RWPE2 (cell line): ENCODE results near the gene NUBPL.

Source experiments
- ATAC-seq: fragments of 200-7000 bp; cut with Tn5 transposase; 3 replicates; pipeline ENCODE4 v1.9.1; 2021; ENCODE audit warnings: low read depth
- DNase-seq: peaks from one replicate; pipeline ENCODE4 v3.0.0-alpha.2; 2020; ENCODE audit warnings: low spot score
- H3K27ac ChIP-seq: fragments of 450-650 bp; 2 replicates; pipeline ENCODE4 v1.5.1; 2017; ENCODE audit warnings: mild to moderate bottlenecking; ENCODE audit not compliant: poor library complexity, severe bottlenecking
- H3K27me3 ChIP-seq: fragments of 250-450 bp; sonication (Bioruptor Pico); 2 replicates; pipeline ENCODE4 v1.5.1; 2021; ENCODE audit warnings: mild to moderate bottlenecking, moderate library complexity; ENCODE audit not compliant: insufficient read depth, poor library complexity, severe bottlenecking
- H3K36me3 ChIP-seq: fragments of 250-450 bp; sonication (Bioruptor Pico); 2 replicates; pipeline ENCODE4 v1.5.1; 2020; ENCODE audit warnings: low read depth, mild to moderate bottlenecking, moderate library complexity
- H3K4me1 ChIP-seq: fragments of 250-450 bp; sonication (Bioruptor Pico); 2 replicates; pipeline ENCODE4 v1.5.1; 2021; ENCODE audit warnings: mild to moderate bottlenecking, moderate library complexity; ENCODE audit not compliant: insufficient read depth, poor library complexity, severe bottlenecking
- H3K4me3 ChIP-seq: fragments of 250-450 bp; sonication (Bioruptor Pico); 2 replicates; pipeline ENCODE4 v1.5.1; 2021; ENCODE audit warnings: mild to moderate bottlenecking, moderate library complexity; ENCODE audit not compliant: severe bottlenecking
- H3K9me3 ChIP-seq: fragments of 250-450 bp; sonication (Bioruptor Pico); 2 replicates; pipeline ENCODE4 v1.5.1; 2021; ENCODE audit warnings: mild to moderate bottlenecking, moderate library complexity; ENCODE audit not compliant: severe bottlenecking
- CTCF ChIP-seq: fragments of 450-650 bp; IDR thresholded peaks from one replicate; pipeline ENCODE4 v1.5.1; 2017; ENCODE audit warnings: mild to moderate bottlenecking, moderate library complexity; ENCODE audit not compliant: poor library complexity, severe bottlenecking

The NUBPL gene

GRCh38 chr14:31825459-31825858 lies 264.3 kb downstream of the NUBPL start:
- DNase-seq, result no peak
- Histone ChIP-seq H3K27me3 (no peaks in the 10 kb centered on the region), H3K36me3 (peaks cover 6% of the 10 kb centered on the region; the same call in 1 of the 2 replicates), H3K9me3 (no peaks in the 10 kb centered on the region), H3K4me1 (peaks cover 6% of the 10 kb centered on the region), H3K27ac (no peak overlapping the region), H3K4me3 (no peak overlapping the region)
- no peak for TF ChIP-seq CTCF
- no peak for ATAC-seq

- Histone ChIP-seq H3K9me3 (no peaks in the 10 kb centered on the region), H3K36me3 (peaks cover 6% of the 10 kb centered on the region; the same call in 1 of the 2 replicates), H3K4me3 (no peak overlapping the region), H3K27me3 (no peaks in the 10 kb centered on the region), H3K4me1 (peaks cover 6% of the 10 kb centered on the region), H3K27ac (no peak overlapping the region)
- no peak for ATAC-seq
- TF ChIP-seq CTCF, result no peak
- DNase-seq, result no peak
Observed at GRCh38 chr14:31827325-31827724, 266.1 kb downstream of the NUBPL start.

GRCh38 chr14:31828946-31829868 lies 268.0 kb downstream of the NUBPL start:
- peaks cover 6% of the 10 kb centered on the region for H3K4me1 ChIP-seq
- no peak overlapping the region for H3K4me3 ChIP-seq
- no peaks in the 10 kb centered on the region for H3K27me3 ChIP-seq
- no peak overlapping the region for H3K27ac ChIP-seq
- H3K36me3 ChIP-seq, result peaks cover 6% of the 10 kb centered on the region; the same call in 1 of the 2 replicates
- DNase-seq, result no peak
- no peak for TF ChIP-seq CTCF
- no peaks in the 10 kb centered on the region for H3K9me3 ChIP-seq
- peak; percentile 67; the same call in 2 of the 3 replicates for ATAC-seq

GRCh38 chr14:31834616-31835015 lies 273.4 kb downstream of the NUBPL start:
- no peak overlapping the region for H3K4me3 ChIP-seq
- no peak overlapping the region for H3K27ac ChIP-seq
- ATAC-seq, result peak; percentile 40; the same call in 2 of the 3 replicates
- TF ChIP-seq CTCF, result no peak
- no peaks in the 10 kb centered on the region for H3K27me3 ChIP-seq
- no peak for DNase-seq
- peaks cover 6% of the 10 kb centered on the region for H3K4me1 ChIP-seq
- H3K9me3 ChIP-seq, result no peaks in the 10 kb centered on the region
- no peaks in the 10 kb centered on the region for H3K36me3 ChIP-seq

- ATAC-seq, result peak; percentile 36; the same call in 1 of the 3 replicates
- Histone ChIP-seq H3K4me1 (peaks cover 4% of the 10 kb centered on the region), H3K27me3 (no peaks in the 10 kb centered on the region), H3K36me3 (no peaks in the 10 kb centered on the region), H3K27ac (no peak overlapping the region), H3K4me3 (no peak overlapping the region), H3K9me3 (no peaks in the 10 kb centered on the region)
- TF ChIP-seq CTCF, result no peak
- no peak for DNase-seq
Observed at GRCh38 chr14:31835049-31835448, 273.8 kb downstream of the NUBPL start.
